Measurements from ENCODE around the gene TRIM61.

DNA sequence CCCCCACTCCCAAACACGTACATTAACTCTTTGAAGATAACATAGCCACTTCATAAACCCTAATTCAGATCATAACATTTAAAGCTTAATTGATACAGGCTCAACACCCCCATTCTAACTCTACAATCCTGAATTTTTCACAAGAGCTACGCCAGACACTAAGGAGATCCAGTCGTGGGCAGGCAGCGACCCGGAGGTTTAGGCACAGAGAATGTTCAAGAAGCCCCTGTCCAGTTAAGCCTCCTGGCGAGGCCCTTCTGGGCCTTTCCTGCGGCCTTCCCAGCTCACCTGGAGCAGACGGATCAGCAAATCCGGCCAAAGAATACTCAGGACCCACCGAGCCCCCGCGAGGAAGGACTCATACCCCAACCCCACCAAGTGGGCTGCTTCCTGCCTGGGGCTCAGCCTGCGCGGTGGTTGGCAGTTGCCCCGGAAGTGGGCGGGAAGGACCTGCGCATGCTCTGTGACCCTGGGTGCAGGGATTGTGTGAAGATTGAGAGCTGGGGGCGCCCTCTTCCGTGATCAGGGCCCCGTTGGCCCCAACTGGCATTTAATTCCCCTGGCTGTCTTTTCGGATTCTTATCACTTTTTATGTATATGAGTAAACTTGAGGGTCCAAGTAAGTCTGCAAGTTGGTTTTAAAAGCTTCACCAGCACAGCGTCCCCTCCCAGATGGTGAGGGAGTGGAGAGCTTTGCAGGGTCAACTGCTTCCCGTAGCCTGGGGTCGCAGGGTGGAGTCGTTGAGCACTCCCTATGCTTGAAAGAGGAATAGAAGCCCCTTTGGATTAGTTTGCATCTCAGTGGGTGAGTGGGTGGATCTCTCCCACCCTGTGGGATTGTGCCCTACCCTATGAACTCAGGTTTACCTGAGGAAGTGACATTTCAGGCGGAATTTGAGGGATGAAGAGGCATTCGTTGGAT lies at the start of gene TRIM61:
- no peak for TF ChIP-seq POLR2AphosphoS5 (IDR thresholded peaks at IDR 0.05; ENCODE audit: borderline replicate concordance, low read depth, low read length)
- no peak for TF ChIP-seq EZH2 (IDR thresholded peaks at IDR 0.05)
- no peak for TF ChIP-seq FOXP2 (optimal IDR thresholded peaks at IDR 0.05; ENCODE audit: control extremely low read depth, extremely low read length, insufficient read depth)
